HepG2 (cell line): ENCODE results near the gene ADGRD1. TPM values are rescaled to one million over a fixed set of nuclear protein-coding genes. Genes with fewer than 3 reads are reported as not detected.
A peak's percentile ranks its signal among the peaks of the same experiment; 100 is the strongest.

Experiments used
- ATAC-seq: fragments of 200-7000 bp; cut with Tn5 transposase; 3 replicates; pipeline ENCODE4 v1.9.1; 2020; ENCODE audit warnings: mild to moderate bottlenecking, moderate library complexity
- BruUV-seq: library from RNA; stranded (reverse); fragments of 400-500 nt; replicated peaks from 2 replicates; lab custom pipeline; 2021; lab: Mats Ljungman, UMichigan
- CTCF ChIA-PET: fragments of 300-600 bp; formaldehyde crosslinking; extraction: SDS; loops from one replicate; lab custom pipeline; 2021; ENCODE audit warnings: low total read pairs, inconsistent platforms, low intra/inter-chr PET ratio; lab: Yijun Ruan, JAX
- POLR2A ChIA-PET: fragments of 350-600 bp; sonication (Branson Sonifier 250); formaldehyde crosslinking; loops from one replicate; lab custom pipeline; 2020; ENCODE audit warnings: antibody characterized with exemption, inconsistent platforms; lab: Yijun Ruan, JAX
- DNase-seq: peaks from one replicate; pipeline ENCODE4 v3.0.0-alpha.2; 2015; ENCODE audit warnings: low spot score
- FAIRE-seq: peaks from 3 replicates; lab custom pipeline; 2011; peaks lifted over from hg19 to GRCh38; lab: Jason Lieb, UNC
- H2AFZ ChIP-seq: one replicate; pipeline ENCODE4 v1.6.1; 2011; ENCODE audit warnings: low read length, inconsistent platforms
- H3K27ac ChIP-seq: fragments of 300-600 bp; 3 replicates; pipeline ENCODE4 v1.8.0; 2011; ENCODE audit warnings: mixed run types, mild to moderate bottlenecking, mixed read lengths, low read length, inconsistent platforms; ENCODE audit not compliant: insufficient read depth; ENCODE audit errors: extremely low read length
- H3K27me3 ChIP-seq, 2 experiments: fragments of 200-600 bp in 1 of 2; 2 replicates in 1 of 2; 3 replicates in 1 of 2; pipeline versions ENCODE4 v1.6.0 to v1.8.0; 2011; ENCODE audit warnings: low read length in 2 of 2, mild to moderate bottlenecking in 2 of 2, moderate library complexity in 2 of 2, inconsistent platforms in 1 of 2; ENCODE audit not compliant: insufficient read depth in 2 of 2, control insufficient read depth in 1 of 2
- H3K36me3 ChIP-seq, 2 experiments: fragments of 200-600 bp in 1 of 2; replicated peaks in 1 of 2; 2 replicates in 1 of 2; 3 replicates in 1 of 2; pipeline versions ENCODE4 v1.5.1 to v1.8.0; 2011; ENCODE audit warnings: low read length in 2 of 2, inconsistent platforms in 1 of 2; ENCODE audit not compliant: insufficient read depth in 2 of 2, control insufficient read depth in 1 of 2
- H3K4me1 ChIP-seq: 2 replicates; pipeline ENCODE4 v1.5.1; 2012; ENCODE audit warnings: low read length, inconsistent platforms; ENCODE audit not compliant: insufficient read depth
- H3K4me2 ChIP-seq: 2 replicates; pipeline ENCODE4 v1.6.0; 2011; ENCODE audit warnings: low read depth, low read length, inconsistent platforms
- H3K4me3 ChIP-seq, 3 experiments: fragments of 200-600 bp in 1 of 3; sonication (generic), shearing (Covaris generic) in 1 of 3; replicated peaks in 1 of 3; 2 replicates each; pipeline ENCODE4 v1.5.1; 2011 to 2016; ENCODE audit warnings: low read length in 3 of 3, inconsistent platforms in 2 of 3, low read depth in 2 of 3, mild to moderate bottlenecking in 2 of 3, control low read depth in 1 of 3, mixed read lengths in 1 of 3; ENCODE audit not compliant: insufficient read depth in 1 of 3
- H3K79me2 ChIP-seq: one replicate; pipeline ENCODE4 v1.6.1; 2011; ENCODE audit warnings: low read length, inconsistent platforms; ENCODE audit not compliant: insufficient read depth
- H3K9ac ChIP-seq: 2 replicates; pipeline ENCODE4 v1.6.0; 2011; ENCODE audit warnings: mild to moderate bottlenecking, low read depth, low read length, inconsistent platforms; ENCODE audit not compliant: insufficient read depth
- H3K9me3 ChIP-seq: 2 replicates; pipeline ENCODE4 v1.5.1; 2012; ENCODE audit warnings: mild to moderate bottlenecking, low read length
- H4K20me1 ChIP-seq: 2 replicates; pipeline ENCODE4 v1.6.0; 2011; ENCODE audit warnings: inconsistent platforms, mild to moderate bottlenecking, low read length, moderate library complexity; ENCODE audit not compliant: insufficient read depth
- BRF2 ChIP-seq: sonication (generic); formaldehyde crosslinking; IDR thresholded peaks from 2 replicates; pipeline ENCODE4 v1.8.1; 2022; ENCODE audit warnings: mild to moderate bottlenecking, missing genetic modification reagents
- CSRNP1 ChIP-seq: sonication (generic); formaldehyde crosslinking; IDR thresholded peaks from 2 replicates; pipeline ENCODE4 v1.8.1; 2023; ENCODE audit warnings: mild to moderate bottlenecking, missing genetic modification reagents
- MAFF ChIP-seq: IDR thresholded peaks from 2 replicates; pipeline ENCODE4 v1.6.1; 2011; ENCODE audit warnings: low read depth, low read length, improper control_type of control experiment
- MED1 ChIP-seq: sonication (generic); formaldehyde crosslinking; IDR thresholded peaks from 2 replicates; pipeline ENCODE4 v1.4.0; 2020; ENCODE audit warnings: missing genetic modification reagents
- POGZ ChIP-seq: sonication (generic); formaldehyde crosslinking; IDR thresholded peaks from 2 replicates; pipeline ENCODE4 v1.4.0; 2020; ENCODE audit warnings: mild to moderate bottlenecking, missing genetic modification reagents
- RARA ChIP-seq: IDR thresholded peaks from 2 replicates; pipeline ENCODE4 v1.6.1; 2016; ENCODE audit warnings: missing genetic modification reagents, missing compliant biosample characterization
- SKI ChIP-seq: fragments of 450-650 bp; IDR thresholded peaks from one replicate; pipeline ENCODE4 v1.6.1; 2018; ENCODE audit warnings: mild to moderate bottlenecking; ENCODE audit not compliant: partially characterized antibody
- TBX3 ChIP-seq: fragments of 450-650 bp; IDR thresholded peaks from 2 replicates; pipeline ENCODE4 v1.6.1; 2017; ENCODE audit warnings: antibody characterized with exemption, mild to moderate bottlenecking, inconsistent platforms, borderline replicate concordance
- UBTF ChIP-seq: sonication (generic); formaldehyde crosslinking; IDR thresholded peaks from 2 replicates; pipeline ENCODE4 v1.4.0; 2020; ENCODE audit warnings: mild to moderate bottlenecking, missing genetic modification reagents
- ZBTB21 ChIP-seq: sonication (generic); formaldehyde crosslinking; IDR thresholded peaks from 2 replicates; pipeline ENCODE4 v1.4.0; 2020; ENCODE audit warnings: missing genetic modification reagents
- ZBTB3 ChIP-seq: sonication (generic); formaldehyde crosslinking; IDR thresholded peaks from 2 replicates; pipeline ENCODE4 v1.4.0; 2020; ENCODE audit warnings: low read depth, mild to moderate bottlenecking, moderate library complexity, missing genetic modification reagents, borderline replicate concordance
- ZMYM4 ChIP-seq: sonication (generic); formaldehyde crosslinking; IDR thresholded peaks from 2 replicates; pipeline ENCODE4 v1.8.1; 2023; ENCODE audit warnings: mild to moderate bottlenecking, missing genetic modification reagents
- ZNF10 ChIP-seq: sonication (generic); formaldehyde crosslinking; IDR thresholded peaks from 2 replicates; pipeline ENCODE4 v1.4.0; 2020; ENCODE audit warnings: mild to moderate bottlenecking, low read depth, missing genetic modification reagents, borderline replicate concordance
- ZNF335 ChIP-seq: sonication (generic); formaldehyde crosslinking; IDR thresholded peaks from 2 replicates; pipeline ENCODE4 v1.4.0; 2020; ENCODE audit warnings: missing genetic modification reagents
- ZNF512B ChIP-seq: sonication (generic); formaldehyde crosslinking; IDR thresholded peaks from 2 replicates; pipeline ENCODE4 v1.5.1; 2020; ENCODE audit warnings: missing genetic modification reagents, mild to moderate bottlenecking, borderline replicate concordance
- ZNF713 ChIP-seq: sonication (generic); formaldehyde crosslinking; IDR thresholded peaks from 2 replicates; pipeline ENCODE4 v1.4.0; 2020; ENCODE audit warnings: mild to moderate bottlenecking, missing genetic modification reagents
- ZNF747 ChIP-seq: sonication (generic); formaldehyde crosslinking; IDR thresholded peaks from 2 replicates; pipeline ENCODE4 v1.8.1; 2023; ENCODE audit warnings: missing genetic modification reagents, mild to moderate bottlenecking, borderline replicate concordance
- WGBS: methylation state at CpG from one replicate; pipeline ENCODE4 v1.1.6; 2017; ENCODE audit warnings: low lambda C conversion rate; 5-methylcytosine and 5-hydroxymethylcytosine counted together
- in situ Hi-C: cut with HindIII; loops from 2 replicates; pipeline ENCODE4 v1.10.0; 2017; ENCODE audit warnings: low pct_unique_long_range_greater_than_20kb; ENCODE audit not compliant: extremely low pct_ligation_motif_present
- intact Hi-C: fragments of 100-400 bp; cut with micrococcal nuclease; formaldehyde crosslinking; loops from one replicate; pipeline ENCODE4 v1.10.0; 2022; ENCODE audit not compliant: unreplicated experiment
- polyA plus RNA-seq, 8 experiments: library from polyadenylated mRNA; depleted of rRNA in 3 of 8; stranded (reverse) in 7 of 8; unstranded in 1 of 8; fragments of >200 nt; fragmentation: Illumina TruSeq in 4 of 8; extraction: Trizol in 4 of 8; gene quantifications; 2 replicates each; pipeline versions ENCODE4 v1.2.1 to v1.2.3, GENCODE V29; 2011 to 2016; ENCODE audit warnings: low read depth in 4 of 8, missing spikeins in 1 of 8, mixed read lengths in 1 of 8; ENCODE audit not compliant: insufficient read depth in 1 of 8
- total RNA-seq, 5 experiments: library from RNA; depleted of rRNA; stranded (reverse); fragments of >200 nt; fragmentation: Illumina TruSeq; extraction: Trizol; gene quantifications; 2 replicates each; pipeline ENCODE4 v1.2.3, GENCODE V29; 2016; ENCODE audit warnings: low read depth in 1 of 5

The ADGRD1 gene
- total and polyA plus RNA-seq, 2 of the 13 experiments (the other 11 are each of a cell fraction or from before 2014, with no cell fraction given) = 0.46 to 12.4 TPM

- Histone ChIP-seq H3K4me3 (no peak overlapping the region), H3K9me3 (no peaks in the 10 kb centered on the region), H3K27me3 (no peaks in the 10 kb centered on the region), H3K79me2 (no peaks in the 10 kb centered on the region), H2AFZ (no peak overlapping the region), H3K36me3 (no peaks in the 10 kb centered on the region; a peak in 1 of 5 replicates), H3K4me1 (peaks cover 59% of the 10 kb centered on the region), H3K4me2 (no peak overlapping the region), H3K9ac (no peak overlapping the region), H3K27ac (no peak overlapping the region), H4K20me1 (no peaks in the 10 kb centered on the region)
- intact Hi-C loops (loop anchor here (10.0 kb wide), 1 partner anchor 48 kb away; no protein-coding TSS in a partner anchor), in situ Hi-C loops (no loop called here)
- CTCF ChIA-PET = no interaction called here
- POLR2A ChIA-PET = no interaction called here
- 79% methylated on average over 15 of the region's 15 CpGs for WGBS
- FAIRE-seq = no peak
- no peak for DNase-seq
- no peak for ATAC-seq
- no TSS peak for BruUV-seq
- TF ChIP-seq CSRNP1 (CRISPR knock-in tag) = no peak
- no peak for TF ChIP-seq MAFF
- no peak for TF ChIP-seq ZBTB3
- peak; percentile 46 for TF ChIP-seq SKI
- no peak for TF ChIP-seq TBX3
- no peak for TF ChIP-seq ZNF10 (CRISPR knock-in tag)
- no peak for TF ChIP-seq ZBTB21 (CRISPR knock-in tag)
- no peak for TF ChIP-seq ZNF747 (CRISPR knock-in tag)
- TF ChIP-seq ZNF512B = no peak
- TF ChIP-seq RARA (CRISPR knock-in tag) = peak; percentile 28; the same call in 1 of the 2 replicates
- peak; percentile 27; the same call in 1 of the 2 replicates for TF ChIP-seq ZMYM4 (CRISPR knock-in tag)
- TF ChIP-seq MED1 (CRISPR knock-in tag) = 0 out of 2 replicates have a peak, but pooled peaks have one; percentile 18
- TF ChIP-seq BRF2 (CRISPR knock-in tag) = no peak
- TF ChIP-seq ZNF335 (CRISPR knock-in tag) = no peak
- TF ChIP-seq POGZ (CRISPR knock-in tag) = peak; percentile 46; the same call in 1 of the 2 replicates
- no peak for TF ChIP-seq ZNF713 (CRISPR knock-in tag)
- TF ChIP-seq UBTF = no peak
Observed at GRCh38 chr12:130966443-130967030, 12.8 kb downstream of the ADGRD1 start.
